ENCODE results near the gene GARS1. TPM values are rescaled to one million over a fixed set of nuclear protein-coding genes. Genes with fewer than 3 reads are reported as not detected.

Gene GARS1, protein sequence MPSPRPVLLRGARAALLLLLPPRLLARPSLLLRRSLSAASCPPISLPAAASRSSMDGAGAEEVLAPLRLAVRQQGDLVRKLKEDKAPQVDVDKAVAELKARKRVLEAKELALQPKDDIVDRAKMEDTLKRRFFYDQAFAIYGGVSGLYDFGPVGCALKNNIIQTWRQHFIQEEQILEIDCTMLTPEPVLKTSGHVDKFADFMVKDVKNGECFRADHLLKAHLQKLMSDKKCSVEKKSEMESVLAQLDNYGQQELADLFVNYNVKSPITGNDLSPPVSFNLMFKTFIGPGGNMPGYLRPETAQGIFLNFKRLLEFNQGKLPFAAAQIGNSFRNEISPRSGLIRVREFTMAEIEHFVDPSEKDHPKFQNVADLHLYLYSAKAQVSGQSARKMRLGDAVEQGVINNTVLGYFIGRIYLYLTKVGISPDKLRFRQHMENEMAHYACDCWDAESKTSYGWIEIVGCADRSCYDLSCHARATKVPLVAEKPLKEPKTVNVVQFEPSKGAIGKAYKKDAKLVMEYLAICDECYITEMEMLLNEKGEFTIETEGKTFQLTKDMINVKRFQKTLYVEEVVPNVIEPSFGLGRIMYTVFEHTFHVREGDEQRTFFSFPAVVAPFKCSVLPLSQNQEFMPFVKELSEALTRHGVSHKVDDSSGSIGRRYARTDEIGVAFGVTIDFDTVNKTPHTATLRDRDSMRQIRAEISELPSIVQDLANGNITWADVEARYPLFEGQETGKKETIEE
- 1,006 and 1,118 TPM in 2 replicates for polyA plus RNA-seq (2011; rRNA removed)
- 894 and 956 TPM in 2 replicates for polyA minus RNA-seq (2011; rRNA and poly(A)+ RNA removed)

DNA sequence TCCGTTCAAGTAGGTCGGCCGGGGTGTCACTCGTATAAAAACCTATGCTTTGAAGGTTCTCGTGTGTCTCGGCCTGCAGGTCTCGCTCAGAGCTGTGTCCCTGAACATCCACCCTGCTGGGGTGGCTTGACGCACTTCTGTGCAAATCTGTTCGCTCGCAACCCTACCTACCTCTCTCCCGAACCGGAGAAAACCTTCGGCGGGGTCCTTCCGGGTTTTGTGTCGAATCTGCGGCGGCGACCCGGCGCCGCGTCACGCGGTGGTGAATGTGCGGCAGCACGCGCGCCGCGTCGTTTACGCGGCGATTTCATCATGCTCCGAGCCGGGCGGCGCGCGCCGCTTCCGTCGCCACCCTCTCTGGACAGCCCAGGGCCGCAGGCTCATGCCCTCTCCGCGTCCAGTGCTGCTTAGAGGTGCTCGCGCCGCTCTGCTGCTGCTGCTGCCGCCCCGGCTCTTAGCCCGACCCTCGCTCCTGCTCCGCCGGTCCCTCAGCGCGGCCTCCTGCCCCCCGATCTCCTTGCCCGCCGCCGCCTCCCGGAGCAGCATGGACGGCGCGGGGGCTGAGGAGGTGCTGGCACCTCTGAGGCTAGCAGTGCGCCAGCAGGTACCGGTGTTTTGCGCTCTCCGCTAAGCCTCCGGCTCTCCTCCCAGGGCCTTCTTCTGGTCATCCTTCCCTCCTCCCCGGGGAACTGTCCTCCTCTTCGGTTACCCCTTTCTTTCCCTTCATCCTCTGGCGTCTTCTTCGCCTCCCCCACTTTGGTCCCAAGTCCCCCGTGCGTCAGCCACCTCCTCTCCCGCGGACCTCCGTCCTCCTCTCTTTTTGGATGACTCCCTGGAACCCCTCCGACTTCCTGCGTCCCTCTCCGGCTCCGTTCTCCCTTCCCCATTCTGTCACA lies at the start of gene GARS1:
Gene GARS1 (plus strand): TSS at position 339 of the 896 bp plus-strand sequence. CDS start 44 bp downstream, at position 383.
- TF ChIP-seq, protein P1, sequence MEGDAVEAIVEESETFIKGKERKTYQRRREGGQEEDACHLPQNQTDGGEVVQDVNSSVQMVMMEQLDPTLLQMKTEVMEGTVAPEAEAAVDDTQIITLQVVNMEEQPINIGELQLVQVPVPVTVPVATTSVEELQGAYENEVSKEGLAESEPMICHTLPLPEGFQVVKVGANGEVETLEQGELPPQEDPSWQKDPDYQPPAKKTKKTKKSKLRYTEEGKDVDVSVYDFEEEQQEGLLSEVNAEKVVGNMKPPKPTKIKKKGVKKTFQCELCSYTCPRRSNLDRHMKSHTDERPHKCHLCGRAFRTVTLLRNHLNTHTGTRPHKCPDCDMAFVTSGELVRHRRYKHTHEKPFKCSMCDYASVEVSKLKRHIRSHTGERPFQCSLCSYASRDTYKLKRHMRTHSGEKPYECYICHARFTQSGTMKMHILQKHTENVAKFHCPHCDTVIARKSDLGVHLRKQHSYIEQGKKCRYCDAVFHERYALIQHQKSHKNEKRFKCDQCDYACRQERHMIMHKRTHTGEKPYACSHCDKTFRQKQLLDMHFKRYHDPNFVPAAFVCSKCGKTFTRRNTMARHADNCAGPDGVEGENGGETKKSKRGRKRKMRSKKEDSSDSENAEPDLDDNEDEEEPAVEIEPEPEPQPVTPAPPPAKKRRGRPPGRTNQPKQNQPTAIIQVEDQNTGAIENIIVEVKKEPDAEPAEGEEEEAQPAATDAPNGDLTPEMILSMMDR (IDR thresholded peaks at IDR 0.05; ENCODE audit: insufficient read depth, low read depth, low read length): no peak
- Histone ChIP-seq H3K27me3 (ENCODE audit: control insufficient read depth, insufficient read depth, low read length) (no peaks in the 10 kb centered on the region), H3K36me3 (ENCODE audit: control insufficient read depth, insufficient read depth, low read length) (no peaks in the 10 kb centered on the region), H3K4me3 (ENCODE audit: low read depth, low read length) (peak within 1 kb of the TSS; percentile 92)
- CTCF ChIA-PET: interaction anchor here (1.2 kb wide), 1 partner anchor 11 kb away, joined by 3 read pairs; no protein-coding TSS in a partner anchor
- POLR2A ChIA-PET: no interaction called here
- peak; percentile 35 for DNase-seq (ENCODE audit: low read depth)

DNA sequence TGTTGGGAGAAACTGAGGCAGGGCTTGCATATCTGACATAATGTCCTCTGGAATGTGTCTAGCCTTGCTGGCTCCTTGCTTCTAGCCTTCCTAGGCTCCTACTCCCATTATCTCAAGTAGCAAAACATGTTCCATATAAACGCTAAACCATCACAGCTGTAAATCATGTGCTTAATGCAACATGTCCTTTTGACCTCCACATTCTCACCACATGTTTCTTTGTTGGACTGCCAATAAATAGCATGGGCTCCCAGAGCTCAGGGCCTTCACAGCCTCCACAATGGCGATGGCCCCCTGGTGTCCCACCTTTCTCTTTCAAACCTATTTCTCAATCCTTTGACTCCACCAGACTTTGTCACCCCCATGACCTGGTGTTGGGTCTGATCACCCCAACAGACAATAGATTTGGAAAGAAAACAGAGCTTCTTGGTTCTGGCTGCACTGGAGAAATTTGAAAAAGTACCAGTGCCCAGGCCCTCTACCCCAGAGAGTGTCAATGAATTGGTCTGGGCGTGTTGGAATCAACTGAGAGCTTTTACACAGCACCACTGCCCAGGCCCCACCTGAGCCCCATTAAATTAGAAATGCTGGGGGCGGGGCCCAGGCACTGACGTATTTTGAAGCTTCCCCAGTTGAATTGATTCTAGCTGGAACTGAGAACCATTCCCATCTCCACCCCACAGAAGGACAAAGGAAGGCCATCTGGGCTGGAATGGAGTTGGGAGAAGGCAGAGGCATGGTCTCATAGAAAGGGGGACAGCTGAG lies 48.7 kb upstream of the GARS1 start:
- ChIA-PET CTCF (interaction anchor here (1.0 to 8.1 kb wide), 8 partner anchors 10 to 381 kb away, joined by 3 to 178 read pairs (median 6); no protein-coding TSS in a partner anchor), POLR2A (no interaction called here)
- H3K36me3 ChIP-seq (ENCODE audit: control insufficient read depth, insufficient read depth, low read length): no peaks in the 10 kb centered on the region; the same call in 1 of the 2 replicates
- TF ChIP-seq, protein P1 (IDR thresholded peaks at IDR 0.05; ENCODE audit: insufficient read depth, low read depth, low read length): no peak
- no peak overlapping the region for H3K4me3 ChIP-seq (ENCODE audit: low read depth, low read length)
- H3K27me3 ChIP-seq (ENCODE audit: control insufficient read depth, insufficient read depth, low read length): no peaks in the 10 kb centered on the region
- no peak for DNase-seq (ENCODE audit: low read depth)

DNA sequence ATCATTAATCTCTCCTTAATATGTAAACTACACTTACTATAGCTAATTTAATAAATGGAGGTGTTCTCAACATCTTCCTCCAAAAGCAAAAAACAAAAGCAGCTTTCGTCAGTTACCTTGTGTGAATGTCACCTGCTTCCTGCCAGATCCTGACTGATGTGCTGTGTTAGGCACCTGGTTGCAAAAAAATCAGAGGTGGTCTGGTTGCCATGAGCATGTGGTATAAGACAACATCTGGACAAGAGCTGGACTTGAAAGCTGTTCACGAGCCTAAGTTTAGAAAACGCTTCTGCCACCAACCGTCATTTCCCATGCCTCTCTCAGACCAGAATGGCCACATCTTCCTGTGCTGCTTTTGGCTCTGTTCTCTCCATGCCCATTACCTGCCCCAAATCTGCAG lies 48.1 kb upstream of the GARS1 start:
- H3K27me3 ChIP-seq (ENCODE audit: control insufficient read depth, insufficient read depth, low read length): no peaks in the 10 kb centered on the region
- H3K4me3 ChIP-seq (ENCODE audit: low read depth, low read length): no peak overlapping the region
- H3K36me3 ChIP-seq (ENCODE audit: control insufficient read depth, insufficient read depth, low read length): no peaks in the 10 kb centered on the region; the same call in 1 of the 2 replicates
- CTCF ChIA-PET: interaction anchor here (1.3 to 8.1 kb wide), 6 partner anchors 10 to 382 kb away, joined by 3 to 178 read pairs (median 7); no protein-coding TSS in a partner anchor
- POLR2A ChIA-PET: no interaction called here
- no peak for DNase-seq (ENCODE audit: low read depth)
- TF ChIP-seq, protein P1 (IDR thresholded peaks at IDR 0.05; ENCODE audit: insufficient read depth, low read depth, low read length): no peak

DNA sequence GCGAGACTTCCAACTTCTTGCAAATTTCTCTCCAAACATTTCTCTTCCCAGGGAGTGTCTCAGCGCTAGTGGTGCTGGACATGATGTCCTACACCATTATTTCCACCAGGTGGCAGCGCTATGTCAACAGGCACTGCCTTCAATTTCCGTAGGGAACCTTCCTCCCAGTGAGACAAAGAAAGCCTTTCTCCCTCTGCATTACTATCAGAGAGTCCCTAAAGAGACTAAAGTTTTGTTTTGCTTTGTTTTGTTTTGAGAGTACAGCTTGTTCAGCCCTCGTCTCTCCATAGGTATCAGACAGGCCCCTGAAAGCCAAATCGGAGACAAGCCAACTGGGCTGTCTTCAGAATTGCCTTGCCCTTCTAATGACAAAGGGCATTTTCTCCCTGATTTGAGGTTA lies 45.8 kb upstream of the GARS1 start:
- TF ChIP-seq, protein P1 (IDR thresholded peaks at IDR 0.05; ENCODE audit: insufficient read depth, low read depth, low read length): peak; percentile 87
- Histone ChIP-seq H3K4me3 (ENCODE audit: low read depth, low read length) (no peak overlapping the region), H3K27me3 (ENCODE audit: control insufficient read depth, insufficient read depth, low read length) (no peaks in the 10 kb centered on the region), H3K36me3 (ENCODE audit: control insufficient read depth, insufficient read depth, low read length) (no peaks in the 10 kb centered on the region; the same call in 1 of the 2 replicates)
- DNase-seq (ENCODE audit: low read depth): no peak
- POLR2A ChIA-PET: no interaction called here
- CTCF ChIA-PET: interaction anchor here (0.6 to 8.1 kb wide), 12 partner anchors 10 to 1799 kb away, joined by 3 to 178 read pairs (median 4); no protein-coding TSS in a partner anchor

Measured in BJ (cell line).